ENCODE data around the gene TNFAIP8L3.

DNA sequence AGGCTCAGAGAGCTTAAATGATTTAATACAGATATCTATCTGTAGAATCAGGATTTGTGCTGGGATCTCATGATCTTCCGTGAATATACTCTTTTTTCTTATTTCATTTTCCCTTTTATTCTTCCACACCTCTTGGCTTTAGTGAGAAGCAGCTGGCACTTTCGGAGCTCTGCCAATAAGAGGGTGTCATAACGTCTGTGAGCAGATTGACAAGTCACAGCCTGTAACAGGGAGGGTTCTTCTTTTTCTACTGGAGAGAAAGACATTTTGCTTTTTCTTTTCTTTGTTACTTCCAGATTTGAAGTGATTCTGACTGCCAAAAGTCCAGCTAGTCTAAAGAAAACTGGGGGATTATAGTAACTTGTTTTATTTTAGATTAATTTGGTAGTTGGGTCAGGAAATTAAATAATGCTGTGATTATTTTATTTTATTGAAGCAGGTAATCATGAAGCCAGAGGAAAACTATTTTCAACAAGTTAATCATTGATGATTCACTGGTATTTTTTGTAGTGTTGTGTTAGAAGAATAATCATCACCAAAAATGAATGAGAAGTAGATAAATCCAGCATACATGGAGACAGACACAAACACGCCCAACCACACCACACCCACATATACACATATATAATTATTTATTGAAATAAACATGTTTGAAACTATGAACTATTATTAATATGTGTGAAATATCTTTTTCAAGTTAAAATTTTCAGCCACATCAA lies 69.8 kb downstream of the TNFAIP8L3 start:
- TF ChIP-seq, protein P1, sequence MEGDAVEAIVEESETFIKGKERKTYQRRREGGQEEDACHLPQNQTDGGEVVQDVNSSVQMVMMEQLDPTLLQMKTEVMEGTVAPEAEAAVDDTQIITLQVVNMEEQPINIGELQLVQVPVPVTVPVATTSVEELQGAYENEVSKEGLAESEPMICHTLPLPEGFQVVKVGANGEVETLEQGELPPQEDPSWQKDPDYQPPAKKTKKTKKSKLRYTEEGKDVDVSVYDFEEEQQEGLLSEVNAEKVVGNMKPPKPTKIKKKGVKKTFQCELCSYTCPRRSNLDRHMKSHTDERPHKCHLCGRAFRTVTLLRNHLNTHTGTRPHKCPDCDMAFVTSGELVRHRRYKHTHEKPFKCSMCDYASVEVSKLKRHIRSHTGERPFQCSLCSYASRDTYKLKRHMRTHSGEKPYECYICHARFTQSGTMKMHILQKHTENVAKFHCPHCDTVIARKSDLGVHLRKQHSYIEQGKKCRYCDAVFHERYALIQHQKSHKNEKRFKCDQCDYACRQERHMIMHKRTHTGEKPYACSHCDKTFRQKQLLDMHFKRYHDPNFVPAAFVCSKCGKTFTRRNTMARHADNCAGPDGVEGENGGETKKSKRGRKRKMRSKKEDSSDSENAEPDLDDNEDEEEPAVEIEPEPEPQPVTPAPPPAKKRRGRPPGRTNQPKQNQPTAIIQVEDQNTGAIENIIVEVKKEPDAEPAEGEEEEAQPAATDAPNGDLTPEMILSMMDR (IDR thresholded peaks at IDR 0.05), result no peak
- no peak for TF ChIP-seq EZH2 (IDR thresholded peaks at IDR 0.05)
- TF ChIP-seq EZH2phosphoT487 (IDR thresholded peaks at IDR 0.05), result no peak

All from neural progenitor cell (in vitro differentiated cells).